Measurements from ENCODE around the gene GAGE13.
"Not testable (repeated sequence)": the region's sequence is repeated elsewhere in the genome, so short reads cannot be mapped to it uniquely, and the experiment has no call there.

GAGE13 gene
- total RNA-seq: 0 reads per million in 17 experiments

GRCh38 chrX:49331282-49331681, at the start of gene GAGE13:
GAGE13 (plus strand) TSS chrX:49331582; CDS start chrX:49332738, 1,156 bp downstream.
- not testable (repeated sequence) for DNase-seq

GRCh38 chrX:49282647-49283011, 48.8 kb upstream of the GAGE13 start:
- DNase-seq: no peak

GRCh38 chrX:49284212-49284611, 47.2 kb upstream of the GAGE13 start:
- DNase-seq: no peak

GRCh38 chrX:49286136-49286535, 45.2 kb upstream of the GAGE13 start:
- no peak for DNase-seq

- DNase-seq: no peak
Measured at GRCh38 chrX:49286581-49286980, 44.8 kb upstream of the GAGE13 start.

GRCh38 chrX:49287665-49288064, 43.7 kb upstream of the GAGE13 start:
- no peak for DNase-seq

GRCh38 chrX:49290215-49290614, 41.2 kb upstream of the GAGE13 start:
- DNase-seq: no peak

GRCh38 chrX:49291615-49292337, 39.6 kb upstream of the GAGE13 start:
- peak; percentile 64 to 75 (median 72) for DNase-seq

- no peak for DNase-seq
Measured at GRCh38 chrX:49292400-49293362, 38.7 kb upstream of the GAGE13 start.

GRCh38 chrX:49299293-49299692, 32.1 kb upstream of the GAGE13 start:
- not testable (repeated sequence) for DNase-seq

- DNase-seq: no peak
Measured at GRCh38 chrX:49300703-49301102, 30.7 kb upstream of the GAGE13 start.

GRCh38 chrX:49303346-49303745, 28.0 kb upstream of the GAGE13 start, which contains the start of gene GAGE10:
GAGE10 (plus strand) TSS chrX:49303646; CDS start chrX:49304860, 1,214 bp downstream.
- no peak for DNase-seq

- not testable (repeated sequence) for DNase-seq
Measured at GRCh38 chrX:49307775-49308174, 23.6 kb upstream of the GAGE13 start.

- peak; percentile 27 to 65 (median 51) for DNase-seq
Measured at GRCh38 chrX:49308604-49309269, 22.6 kb upstream of the GAGE13 start.

GRCh38 chrX:49309401-49309981, 21.9 kb upstream of the GAGE13 start:
- DNase-seq: no peak

GRCh38 chrX:49310371-49310770, 21.0 kb upstream of the GAGE13 start:
- DNase-seq: no peak

GRCh38 chrX:49312176-49312575, 19.2 kb upstream of the GAGE13 start:
- DNase-seq: peak; percentile 28 to 60 (median 46)

GRCh38 chrX:49316085-49316484, 15.3 kb upstream of the GAGE13 start:
- no peak for DNase-seq

GRCh38 chrX:49321737-49322136, 9.6 kb upstream of the GAGE13 start, which contains the start of gene GAGE12J:
GAGE12J (plus strand) TSS chrX:49322037; CDS start chrX:49323194, 1,157 bp downstream.
- DNase-seq: not testable (repeated sequence)

GRCh38 chrX:49322266-49322665, 9.1 kb upstream of the GAGE13 start:
- not testable (repeated sequence) for DNase-seq

- DNase-seq: not testable (repeated sequence)
Measured at GRCh38 chrX:49323735-49324134, 7.6 kb upstream of the GAGE13 start.

GRCh38 chrX:49330421-49330820, 961 bp upstream of the GAGE13 start:
- DNase-seq: not testable (repeated sequence)
